ENCODE results near the gene PRKAG2.
A peak's percentile ranks its signal among the peaks of the same experiment; 100 is the strongest.
"Not testable (repeated sequence)": the region's sequence is repeated elsewhere in the genome, so short reads cannot be mapped to it uniquely, and the experiment has no call there.

The PRKAG2 gene

DNA sequence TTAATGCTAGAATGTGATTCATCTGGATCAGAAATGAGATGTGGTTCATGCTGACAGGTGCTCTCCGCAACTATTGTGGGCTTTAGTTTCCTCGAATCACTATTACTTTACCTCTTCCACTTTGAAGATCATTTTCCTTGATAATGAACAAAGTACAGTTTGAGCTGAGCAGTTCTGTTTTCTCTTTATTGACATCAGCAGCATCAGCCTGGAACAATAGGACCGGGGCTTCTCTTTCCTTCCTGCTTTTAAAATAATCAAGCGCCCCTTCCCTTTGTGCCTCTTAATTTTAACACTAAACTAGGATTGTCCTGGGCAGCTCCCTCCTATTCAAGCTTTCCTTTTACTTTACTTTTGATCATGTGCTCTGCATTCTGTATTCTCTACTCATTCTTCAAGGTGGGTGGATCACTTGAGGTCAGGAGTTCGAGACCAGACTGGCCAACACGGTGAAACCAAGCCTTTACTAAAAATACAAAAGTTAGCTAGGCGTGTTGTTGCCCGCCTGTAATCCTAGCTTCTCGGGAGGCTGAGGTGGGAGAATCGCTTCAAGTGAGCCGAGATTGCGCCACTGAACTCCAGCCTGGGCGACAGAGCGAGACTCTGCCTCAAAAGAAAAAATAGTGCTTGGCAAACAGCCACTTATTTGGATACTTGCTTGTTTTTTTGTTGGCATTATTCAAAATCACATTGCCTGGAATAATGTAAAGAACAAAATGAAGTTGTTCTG, 290.2 kb downstream of the PRKAG2 start:
- no peak overlapping the region for H3K4me3 ChIP-seq (replicated peaks in 1 of 2; ENCODE audit: low read depth in 2 of 2, low read length in 2 of 2)
- TF ChIP-seq, protein P1, sequence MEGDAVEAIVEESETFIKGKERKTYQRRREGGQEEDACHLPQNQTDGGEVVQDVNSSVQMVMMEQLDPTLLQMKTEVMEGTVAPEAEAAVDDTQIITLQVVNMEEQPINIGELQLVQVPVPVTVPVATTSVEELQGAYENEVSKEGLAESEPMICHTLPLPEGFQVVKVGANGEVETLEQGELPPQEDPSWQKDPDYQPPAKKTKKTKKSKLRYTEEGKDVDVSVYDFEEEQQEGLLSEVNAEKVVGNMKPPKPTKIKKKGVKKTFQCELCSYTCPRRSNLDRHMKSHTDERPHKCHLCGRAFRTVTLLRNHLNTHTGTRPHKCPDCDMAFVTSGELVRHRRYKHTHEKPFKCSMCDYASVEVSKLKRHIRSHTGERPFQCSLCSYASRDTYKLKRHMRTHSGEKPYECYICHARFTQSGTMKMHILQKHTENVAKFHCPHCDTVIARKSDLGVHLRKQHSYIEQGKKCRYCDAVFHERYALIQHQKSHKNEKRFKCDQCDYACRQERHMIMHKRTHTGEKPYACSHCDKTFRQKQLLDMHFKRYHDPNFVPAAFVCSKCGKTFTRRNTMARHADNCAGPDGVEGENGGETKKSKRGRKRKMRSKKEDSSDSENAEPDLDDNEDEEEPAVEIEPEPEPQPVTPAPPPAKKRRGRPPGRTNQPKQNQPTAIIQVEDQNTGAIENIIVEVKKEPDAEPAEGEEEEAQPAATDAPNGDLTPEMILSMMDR (IDR thresholded peaks at IDR 0.05; ENCODE audit: low read depth, low read length): no peak
- DNase-seq (ENCODE audit: low read depth in 2 of 2): no peak

GRCh38 chr7:151585744-151586393, 291.0 kb downstream of the PRKAG2 start:
- TF ChIP-seq, protein P1 (IDR thresholded peaks at IDR 0.05; ENCODE audit: low read depth, low read length): no peak
- DNase-seq (ENCODE audit: low read depth in 2 of 2): no peak
- no peak overlapping the region for H3K4me3 ChIP-seq (replicated peaks in 1 of 2; ENCODE audit: low read depth in 2 of 2, low read length in 2 of 2)

DNA sequence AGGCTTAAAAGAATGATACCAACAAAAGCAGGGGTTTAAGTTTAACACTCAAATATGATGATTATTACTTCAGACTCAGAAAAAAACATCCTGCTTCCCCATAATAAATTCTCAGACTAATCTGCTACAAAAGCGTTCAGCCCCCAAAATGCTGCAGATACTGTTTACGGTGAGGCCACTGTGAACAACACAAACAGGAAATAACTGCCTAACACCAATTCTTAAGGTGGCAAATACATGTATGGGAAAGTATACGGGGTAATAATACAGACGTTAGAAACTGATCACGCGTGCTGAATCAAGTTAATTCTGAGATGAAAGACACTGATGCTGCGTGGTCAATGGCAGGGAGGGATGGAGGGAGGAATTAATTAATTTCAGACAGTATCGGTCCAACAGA, 295.2 kb downstream of the PRKAG2 start:
- DNase-seq (ENCODE audit: low read depth in 2 of 2): no peak
- H3K4me3 ChIP-seq (replicated peaks in 1 of 2; ENCODE audit: low read depth in 2 of 2, low read length in 2 of 2): no peak overlapping the region
- TF ChIP-seq, protein P1 (IDR thresholded peaks at IDR 0.05; ENCODE audit: low read depth, low read length): no peak

DNA sequence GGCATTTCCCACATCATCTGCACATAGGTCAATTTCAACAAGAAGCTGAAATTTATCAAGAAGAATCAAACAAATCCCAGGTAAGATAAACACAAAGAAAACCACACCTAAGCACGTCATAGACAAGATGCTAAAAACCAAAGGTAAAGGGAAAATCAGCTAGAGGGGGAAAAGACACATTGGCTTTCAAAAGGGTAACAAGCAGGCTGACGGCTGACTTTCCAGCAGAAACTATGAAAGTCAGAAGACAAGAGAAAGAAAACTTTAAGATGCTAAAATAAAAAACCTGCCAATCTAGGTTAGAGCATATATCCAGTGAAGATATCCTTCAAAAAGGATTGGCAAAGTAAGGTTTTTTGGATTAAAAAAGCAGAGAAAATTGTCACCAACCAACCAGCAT, 297.3 kb downstream of the PRKAG2 start:
- no peak overlapping the region for H3K4me3 ChIP-seq (replicated peaks in 1 of 2; ENCODE audit: low read depth in 2 of 2, low read length in 2 of 2)
- peak; percentile 26 to 27 for DNase-seq (ENCODE audit: low read depth in 2 of 2)
- TF ChIP-seq, protein P1 (IDR thresholded peaks at IDR 0.05; ENCODE audit: low read depth, low read length): no peak

- TF ChIP-seq, protein P1 (IDR thresholded peaks at IDR 0.05; ENCODE audit: low read depth, low read length): no peak
- DNase-seq (ENCODE audit: low read depth in 2 of 2): no peak
- no peak overlapping the region for H3K4me3 ChIP-seq (replicated peaks in 1 of 2; ENCODE audit: low read depth in 2 of 2, low read length in 2 of 2)
Measured at GRCh38 chr7:151575410-151575809, 301.5 kb downstream of the PRKAG2 start.

DNA sequence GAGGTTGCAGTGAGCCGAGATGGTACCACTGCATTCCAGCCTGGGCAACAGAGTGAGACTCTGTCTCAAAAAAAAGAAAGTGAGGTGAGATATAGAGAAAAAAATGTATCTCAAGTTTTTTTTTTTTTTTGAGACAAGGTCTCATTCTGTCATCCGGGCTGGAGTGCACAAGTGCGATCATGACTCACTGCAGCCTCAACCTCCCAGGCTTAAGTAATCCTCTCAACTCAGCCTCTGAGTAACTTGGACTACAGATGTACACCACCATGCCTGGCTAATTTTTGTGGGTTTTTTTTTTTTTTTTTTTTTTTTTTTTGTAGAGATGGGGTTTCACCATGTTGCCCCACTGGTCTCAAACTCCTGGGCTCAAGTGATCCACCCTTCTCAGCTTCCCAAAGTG, 303.9 kb downstream of the PRKAG2 start:
- H3K4me3 ChIP-seq (replicated peaks in 1 of 2; ENCODE audit: low read depth in 2 of 2, low read length in 2 of 2): not testable (repeated sequence)
- DNase-seq (ENCODE audit: low read depth in 2 of 2): peak; percentile 35 to 87

DNA sequence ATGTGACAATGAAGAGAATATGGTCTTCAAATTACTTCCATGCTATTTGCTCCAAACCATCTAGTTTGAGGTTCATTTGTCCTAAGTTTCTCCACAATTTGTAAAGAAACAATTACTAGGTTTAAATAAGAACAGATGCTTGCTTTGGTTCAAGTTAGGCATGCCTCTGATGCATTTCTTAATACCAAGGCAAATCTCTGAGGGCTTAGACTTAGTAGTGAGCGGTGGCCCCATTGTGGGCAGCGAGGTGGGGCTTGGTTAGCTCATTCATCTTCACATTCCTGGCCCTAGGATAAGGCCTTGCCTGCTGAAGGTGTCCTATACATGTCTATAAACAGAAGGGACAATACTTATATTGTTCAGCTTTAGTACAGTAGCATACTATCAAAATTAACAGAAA, 304.8 kb downstream of the PRKAG2 start:
- TF ChIP-seq, protein P1 (IDR thresholded peaks at IDR 0.05; ENCODE audit: low read depth, low read length): no peak
- no peak for DNase-seq (ENCODE audit: low read depth in 2 of 2)
- no peak overlapping the region for H3K4me3 ChIP-seq (replicated peaks in 1 of 2; ENCODE audit: low read depth in 2 of 2, low read length in 2 of 2)
